ENCODE data around the gene GLI3.

The GLI3 gene

DNA sequence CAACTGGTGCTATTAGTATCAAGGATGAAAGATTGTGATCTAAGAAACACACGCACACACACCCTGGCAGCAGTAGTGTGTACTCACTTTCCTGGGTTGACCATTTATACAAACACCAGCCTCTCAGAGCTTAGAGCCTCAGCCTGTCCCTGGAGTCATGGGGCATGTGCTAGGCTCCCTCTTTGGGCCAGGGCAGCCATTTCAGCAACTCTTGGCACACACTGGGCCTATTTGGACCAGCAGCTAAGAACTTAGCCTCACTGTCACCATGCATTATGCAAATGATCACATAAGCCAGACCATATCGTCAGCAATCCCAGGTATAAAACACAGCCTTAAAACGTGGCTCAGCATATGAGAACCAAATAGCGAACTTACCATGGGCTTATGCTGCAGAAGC lies 51.3 kb downstream of the GLI3 start:
- Histone ChIP-seq H3K4me2 (no peak overlapping the region), H3K36me3 (peaks cover 0 to 11% (median 0%) of the 10 kb centered on the region in 11 experiments; a peak in 4 of 22 replicates), H4K20me1 (no peaks in the 10 kb centered on the region), H3K27ac (no peak overlapping the region), H3K9me3 (replicated peaks in 1 of 11) (peaks cover 0 to 5% (median 0%) of the 10 kb centered on the region in 11 experiments; a peak in 1 of 22 replicates), H3K9ac (no peak overlapping the region), H3K4me3 (no peak overlapping the region), H3K27me3 (no peaks in the 10 kb centered on the region), H3K4me1 (peaks cover 0 to 17% (median 0%) of the 10 kb centered on the region in 10 experiments; a peak in 7 of 20 replicates)
- TF ChIP-seq Cebpa-rat (IDR thresholded peaks at IDR 0.05): no peak

DNA sequence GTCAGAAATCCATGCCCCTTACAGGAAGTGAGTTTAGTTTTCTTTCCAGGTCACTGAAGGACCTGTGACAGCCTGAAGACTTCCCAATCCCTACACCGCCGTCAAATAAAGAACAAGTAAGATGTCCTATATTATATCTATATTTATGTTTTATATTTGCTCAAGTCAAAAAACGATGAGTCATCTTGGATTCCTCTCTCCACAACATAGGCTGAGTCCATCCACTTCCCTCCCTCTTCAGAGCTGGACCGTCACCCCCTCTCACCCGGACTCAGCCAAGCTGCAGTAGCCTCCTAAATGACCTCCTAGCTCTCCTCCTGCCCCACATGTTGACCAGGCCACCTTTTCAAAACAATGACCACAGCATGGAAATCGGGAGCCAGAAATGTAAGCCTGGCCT lies 53.5 kb downstream of the GLI3 start:
- H3K4me2 ChIP-seq: no peak overlapping the region
- H3K4me3 ChIP-seq: no peak overlapping the region
- H3K9me3 ChIP-seq (replicated peaks in 1 of 11): peaks cover 0 to 12% (median 0%) of the 10 kb centered on the region in 11 experiments; a peak in 2 of 22 replicates
- H3K4me1 ChIP-seq: peaks cover 0 to 1% (median 0%) of the 10 kb centered on the region in 10 experiments; a peak in 6 of 20 replicates
- H3K27me3 ChIP-seq: no peaks in the 10 kb centered on the region
- TF ChIP-seq Cebpa-rat (IDR thresholded peaks at IDR 0.05): no peak
- H3K9ac ChIP-seq: no peak overlapping the region
- no peaks in the 10 kb centered on the region for H4K20me1 ChIP-seq
- H3K27ac ChIP-seq: peak overlapping the region in 2 of 11 experiments; percentile 12 to 16; a peak in 2 of 22 replicates
- peaks cover 0 to 30% (median 13%) of the 10 kb centered on the region in 11 experiments; a peak in 14 of 22 replicates for H3K36me3 ChIP-seq

DNA sequence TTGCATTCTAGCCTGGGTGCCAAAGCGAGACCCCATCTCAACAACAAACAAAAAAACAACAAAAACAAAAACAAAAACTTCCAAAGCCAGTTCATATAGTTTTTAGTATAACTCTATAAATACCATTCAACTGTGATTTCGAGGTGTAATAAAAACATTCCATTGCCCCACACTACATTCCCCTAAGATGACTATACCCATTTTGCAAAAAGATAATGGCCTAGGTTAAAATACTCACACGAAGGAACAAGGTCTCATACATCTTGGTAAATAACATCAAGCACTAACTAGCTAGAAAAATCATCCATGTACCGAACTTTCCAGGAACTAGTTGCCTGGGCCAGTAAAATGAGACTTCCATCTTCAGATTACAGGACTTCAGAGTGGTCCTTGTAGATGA lies 55.4 kb downstream of the GLI3 start:
- Histone ChIP-seq H3K36me3 (peaks cover 0 to 30% (median 13%) of the 10 kb centered on the region in 11 experiments; a peak in 14 of 22 replicates), H3K27me3 (no peaks in the 10 kb centered on the region), H3K4me1 (no peaks in the 10 kb centered on the region), H3K4me3 (no peak overlapping the region), H3K9ac (no peak overlapping the region), H3K4me2 (no peak overlapping the region), H3K27ac (no peak overlapping the region), H3K9me3 (replicated peaks in 1 of 11) (peaks cover 0 to 12% (median 0%) of the 10 kb centered on the region in 11 experiments; a peak in 2 of 22 replicates), H4K20me1 (no peaks in the 10 kb centered on the region)
- TF ChIP-seq Cebpa-rat (IDR thresholded peaks at IDR 0.05): no peak

DNA sequence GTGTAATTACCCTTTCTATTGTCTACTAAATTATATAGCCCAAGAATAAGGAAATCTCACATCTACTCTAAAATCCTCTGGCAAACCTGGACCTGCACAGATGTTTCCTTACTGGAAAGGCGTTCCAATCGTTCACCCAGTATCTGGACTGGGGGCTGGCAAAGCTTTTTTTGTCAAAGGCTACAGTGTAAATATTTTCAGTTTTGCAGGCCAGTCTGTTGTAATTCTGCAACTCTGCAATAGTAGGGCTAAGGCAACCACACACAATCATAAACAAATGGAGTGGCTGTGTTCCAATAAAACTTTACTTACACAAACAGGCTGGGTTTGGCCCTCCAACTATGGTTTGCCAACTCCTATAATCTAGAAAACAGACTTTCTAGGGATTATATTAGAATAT lies 56.2 kb downstream of the GLI3 start:
- Histone ChIP-seq H4K20me1 (no peaks in the 10 kb centered on the region), H3K27me3 (no peaks in the 10 kb centered on the region), H3K36me3 (peaks cover 0 to 30% (median 13%) of the 10 kb centered on the region in 11 experiments; a peak in 14 of 22 replicates), H3K9ac (no peak overlapping the region), H3K4me2 (no peak overlapping the region), H3K27ac (no peak overlapping the region), H3K4me3 (no peak overlapping the region), H3K9me3 (replicated peaks in 1 of 11) (peaks cover 0 to 12% (median 0%) of the 10 kb centered on the region in 11 experiments; a peak in 2 of 22 replicates), H3K4me1 (no peaks in the 10 kb centered on the region)
- TF ChIP-seq Cebpa-rat (IDR thresholded peaks at IDR 0.05): no peak

DNA sequence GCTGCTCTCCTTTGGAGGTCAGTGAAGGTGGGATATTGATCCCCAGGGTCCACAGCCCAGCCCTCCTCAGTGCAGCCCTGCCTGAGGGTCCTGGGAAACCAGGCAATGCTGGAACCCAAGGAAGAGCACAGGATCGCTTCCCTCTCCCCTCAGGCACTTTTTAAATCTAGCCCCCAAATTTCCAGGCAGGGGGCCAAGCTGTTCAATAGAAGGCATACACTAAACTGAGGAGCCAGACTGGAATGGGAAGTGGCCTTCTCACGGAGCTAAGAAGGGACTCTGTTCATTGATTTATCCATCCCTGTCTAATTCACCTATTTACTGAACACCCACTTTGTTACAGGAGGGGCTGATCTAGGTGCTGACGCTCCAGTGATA lies 60.3 kb downstream of the GLI3 start:
- no peak overlapping the region for H3K27ac ChIP-seq
- H3K9me3 ChIP-seq (replicated peaks in 1 of 11): peaks cover 0 to 12% (median 0%) of the 10 kb centered on the region in 11 experiments; a peak in 2 of 22 replicates
- TF ChIP-seq Cebpa-rat (IDR thresholded peaks at IDR 0.05): no peak

DNA sequence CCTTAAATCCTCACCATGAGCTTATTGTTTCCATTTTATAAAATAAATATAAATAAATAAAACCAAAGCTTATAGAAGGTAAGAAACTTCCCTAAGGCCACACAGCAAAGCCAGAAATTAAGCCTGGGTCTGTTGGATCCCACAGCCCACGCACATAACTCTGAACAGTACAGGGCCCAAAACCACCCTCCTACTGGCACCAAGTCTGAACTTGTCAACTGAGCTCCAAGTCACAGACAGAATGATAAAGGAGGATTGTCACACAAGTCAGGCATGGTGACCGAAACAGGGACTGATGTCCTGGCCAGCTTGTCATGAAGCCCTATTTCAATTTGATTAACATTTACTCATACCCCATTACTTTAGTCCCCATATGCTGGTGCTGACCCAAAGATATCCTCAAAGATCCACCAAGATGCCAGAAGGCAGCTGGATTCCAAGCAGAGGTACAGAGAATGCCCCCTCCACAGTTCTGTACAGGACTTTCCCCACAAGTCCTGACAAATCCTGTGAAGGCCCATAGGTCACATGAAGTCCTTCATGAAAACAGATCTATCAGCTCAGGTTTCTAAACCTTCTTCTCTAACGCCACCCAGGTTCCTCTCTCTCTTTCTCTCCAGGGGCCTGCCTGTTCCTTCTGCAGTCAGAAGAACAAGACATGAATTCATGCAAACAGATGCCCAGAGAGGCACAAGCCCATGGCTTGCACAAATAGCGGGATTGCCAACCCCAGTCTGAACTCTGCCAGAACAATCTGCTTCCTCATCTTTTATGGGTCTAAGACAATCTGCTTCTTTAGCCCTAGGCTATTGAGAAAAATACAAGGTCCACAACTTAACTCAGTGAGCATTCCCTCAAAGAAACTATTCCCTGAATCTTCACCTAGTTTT lies 60.9 kb downstream of the GLI3 start:
- no peak overlapping the region for H3K4me2 ChIP-seq
- no peak overlapping the region for H3K9ac ChIP-seq
- peaks cover 0 to 12% (median 0%) of the 10 kb centered on the region in 11 experiments; a peak in 2 of 22 replicates for H3K9me3 ChIP-seq (replicated peaks in 1 of 11)
- H3K4me3 ChIP-seq: no peak overlapping the region
- peaks cover 0 to 34% (median 14%) of the 10 kb centered on the region in 11 experiments; a peak in 14 of 22 replicates for H3K36me3 ChIP-seq
- H3K27ac ChIP-seq: no peak overlapping the region
- no peaks in the 10 kb centered on the region for H4K20me1 ChIP-seq
- no peaks in the 10 kb centered on the region for H3K27me3 ChIP-seq
- H3K4me1 ChIP-seq: no peaks in the 10 kb centered on the region
- no peak for TF ChIP-seq Cebpa-rat (IDR thresholded peaks at IDR 0.05)

More for the DNA sequence above, 60.3 kb downstream of the GLI3 start:
- Histone ChIP-seq H3K4me2 (no peak overlapping the region), H3K9ac (no peak overlapping the region), H4K20me1 (no peaks in the 10 kb centered on the region), H3K4me3 (no peak overlapping the region), H3K27me3 (no peaks in the 10 kb centered on the region), H3K4me1 (no peaks in the 10 kb centered on the region), H3K36me3 (peaks cover 0 to 34% (median 14%) of the 10 kb centered on the region in 11 experiments; a peak in 14 of 22 replicates)

DNA sequence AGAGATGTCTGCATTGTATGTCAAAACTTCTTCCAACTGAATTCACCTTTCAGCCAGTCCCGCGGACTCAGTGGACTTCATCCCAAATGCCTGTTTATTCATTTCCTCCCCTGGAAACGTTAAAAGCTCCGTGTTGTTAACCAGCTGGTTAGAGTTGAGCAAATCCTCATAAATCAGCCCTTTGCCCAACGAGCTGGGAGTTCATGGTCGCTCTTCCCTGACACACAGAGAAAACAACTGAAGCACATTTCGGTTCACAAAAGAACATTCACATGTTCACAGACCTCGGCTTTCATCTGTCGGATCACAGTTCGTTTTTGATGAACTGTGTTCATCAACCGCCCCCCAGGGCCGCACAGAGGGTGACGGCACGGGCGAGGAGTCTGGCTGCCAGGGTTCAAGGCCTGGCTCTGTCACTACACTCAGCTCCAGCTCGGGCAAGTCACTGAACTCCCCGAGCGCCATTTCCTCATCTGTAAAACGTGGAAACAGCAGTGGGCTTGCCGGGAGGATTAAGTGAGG lies 62.6 kb downstream of the GLI3 start:
- Histone ChIP-seq H3K27me3 (no peaks in the 10 kb centered on the region), H3K27ac (no peak overlapping the region), H3K4me1 (no peaks in the 10 kb centered on the region), H4K20me1 (no peaks in the 10 kb centered on the region), H3K4me2 (no peak overlapping the region), H3K9ac (no peak overlapping the region), H3K4me3 (no peak overlapping the region), H3K36me3 (peaks cover 0 to 22% (median 5%) of the 10 kb centered on the region in 11 experiments; a peak in 9 of 22 replicates), H3K9me3 (replicated peaks in 1 of 11) (0 out of 22 replicates have a peak, but pooled peaks cover 0 to 6% (median 0%) of the 10 kb centered on the region in 11 experiments)
- TF ChIP-seq Cebpa-rat (IDR thresholded peaks at IDR 0.05): no peak

DNA sequence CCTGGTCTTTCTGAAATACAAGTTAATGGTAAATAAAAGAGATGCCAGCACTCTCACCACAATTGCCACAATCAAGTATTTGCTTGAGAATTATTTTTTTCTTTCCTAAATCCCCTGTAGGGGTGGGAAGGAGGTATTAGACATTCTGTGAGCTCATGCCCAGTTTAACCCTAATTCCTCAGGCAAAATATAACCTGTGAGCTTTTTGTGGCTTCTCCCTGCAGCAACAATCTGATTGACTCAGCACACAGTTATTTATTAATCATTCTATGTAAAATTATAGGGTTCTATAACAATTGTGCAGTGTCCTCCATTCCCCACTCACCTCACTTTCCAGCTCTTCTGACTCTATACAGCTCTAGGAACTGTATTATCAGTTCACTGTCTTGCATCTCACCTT lies 66.3 kb downstream of the GLI3 start:
- Histone ChIP-seq H3K27me3 (no peaks in the 10 kb centered on the region), H3K4me2 (no peak overlapping the region), H4K20me1 (no peaks in the 10 kb centered on the region; a peak in 1 of 22 replicates), H3K9me3 (replicated peaks in 1 of 11) (no peaks in the 10 kb centered on the region), H3K9ac (no peak overlapping the region), H3K4me3 (no peak overlapping the region), H3K36me3 (peaks cover 0 to 9% (median 0%) of the 10 kb centered on the region in 11 experiments; a peak in 4 of 22 replicates), H3K4me1 (peaks cover 0 to under 1% (median 0%) of the 10 kb centered on the region in 10 experiments; a peak in 1 of 20 replicates), H3K27ac (no peak overlapping the region)
- TF ChIP-seq Cebpa-rat (IDR thresholded peaks at IDR 0.05): no peak

DNA sequence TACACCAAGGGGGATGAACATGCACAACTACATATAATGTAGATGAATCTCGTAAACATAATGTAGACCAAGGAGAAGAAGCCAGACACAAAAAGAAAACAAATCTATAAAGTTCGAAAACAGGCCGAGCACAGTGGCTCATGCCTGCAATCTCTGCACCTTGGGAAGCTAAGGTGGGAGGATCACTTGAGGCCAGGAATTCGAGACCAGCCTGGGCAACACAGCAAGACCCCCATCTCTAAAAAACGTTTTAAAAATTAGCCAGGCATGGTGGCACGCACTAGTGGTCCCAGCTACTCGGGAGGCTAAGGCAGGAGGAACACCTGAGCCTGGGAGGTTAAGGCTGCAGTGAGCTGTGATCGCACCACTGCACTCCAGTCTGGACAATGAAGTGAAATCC lies 68.5 kb downstream of the GLI3 start:
- Histone ChIP-seq H3K9me3 (replicated peaks in 1 of 11) (no peaks in the 10 kb centered on the region), H3K27ac (no peak overlapping the region), H3K27me3 (no peaks in the 10 kb centered on the region), H3K4me3 (no peak overlapping the region), H4K20me1 (no peaks in the 10 kb centered on the region; a peak in 1 of 22 replicates), H3K36me3 (peaks cover 0 to 9% (median 0%) of the 10 kb centered on the region in 11 experiments; a peak in 4 of 22 replicates), H3K4me1 (peaks cover 0 to 12% (median 9%) of the 10 kb centered on the region in 10 experiments; a peak in 13 of 20 replicates), H3K9ac (no peak overlapping the region), H3K4me2 (no peak overlapping the region)
- no peak for TF ChIP-seq Cebpa-rat (IDR thresholded peaks at IDR 0.05)

Measured in BLaER1 treated with 17β-estradiol and CSF1 and Interleukin-3, amounts not matched to agents 10 nM and 100 nM (cell line).